ENCODE measurements around the gene STAM2. TPM values are rescaled to one million over a fixed set of nuclear protein-coding genes. Genes with fewer than 3 reads are reported as not detected.

The STAM2 gene
- total RNA-seq, 1 experiment from 2014 or later = 28.1 TPM

DNA sequence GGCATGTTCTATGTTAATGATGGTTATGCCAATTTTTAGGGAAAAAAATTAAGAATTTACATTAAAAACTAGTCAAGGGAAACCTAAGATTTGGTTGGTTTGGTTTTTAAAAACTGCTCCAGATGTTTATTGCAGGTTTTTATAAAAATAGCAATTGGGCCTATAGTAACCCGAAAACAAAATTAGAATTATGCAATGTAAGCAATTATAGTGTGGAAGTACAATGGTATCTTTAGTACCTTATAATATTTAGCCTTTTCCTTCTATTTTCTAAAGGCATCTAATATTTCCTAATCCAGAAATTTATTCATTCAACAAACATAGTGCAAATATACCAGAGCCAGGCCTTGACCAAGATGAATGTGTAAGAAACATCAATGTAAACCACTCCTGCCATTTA, 104.0 kb downstream of the STAM2 start:
- H3K27ac ChIP-seq (ENCODE audit: low read depth, low read length, poor library complexity, severe bottlenecking) = no peak overlapping the region
- H3K36me3 ChIP-seq (ENCODE audit: insufficient read depth, low read length, poor library complexity, severe bottlenecking) = no peaks in the 10 kb centered on the region
- intact Hi-C loops (cut with micrococcal nuclease; ENCODE audit: unreplicated experiment) = no loop called here
- H3K4me3 ChIP-seq (ENCODE audit: low read depth, low read length, poor library complexity, severe bottlenecking) = no peak overlapping the region
- H3K4me1 ChIP-seq (ENCODE audit: insufficient read depth, low read length, poor library complexity, severe bottlenecking) = no peaks in the 10 kb centered on the region
- H3K9me3 ChIP-seq (ENCODE audit: low read depth, low read length, poor library complexity, severe bottlenecking) = no peaks in the 10 kb centered on the region
- H3K27me3 ChIP-seq (replicated peaks; ENCODE audit: insufficient read depth, low read depth, low read length, poor library complexity) = peaks cover 3% of the 10 kb centered on the region
- ChIA-PET POLR2A (ENCODE audit: low non-redundant PET) (no interaction called here), CTCF (no interaction called here)
- TF ChIP-seq, protein P1, sequence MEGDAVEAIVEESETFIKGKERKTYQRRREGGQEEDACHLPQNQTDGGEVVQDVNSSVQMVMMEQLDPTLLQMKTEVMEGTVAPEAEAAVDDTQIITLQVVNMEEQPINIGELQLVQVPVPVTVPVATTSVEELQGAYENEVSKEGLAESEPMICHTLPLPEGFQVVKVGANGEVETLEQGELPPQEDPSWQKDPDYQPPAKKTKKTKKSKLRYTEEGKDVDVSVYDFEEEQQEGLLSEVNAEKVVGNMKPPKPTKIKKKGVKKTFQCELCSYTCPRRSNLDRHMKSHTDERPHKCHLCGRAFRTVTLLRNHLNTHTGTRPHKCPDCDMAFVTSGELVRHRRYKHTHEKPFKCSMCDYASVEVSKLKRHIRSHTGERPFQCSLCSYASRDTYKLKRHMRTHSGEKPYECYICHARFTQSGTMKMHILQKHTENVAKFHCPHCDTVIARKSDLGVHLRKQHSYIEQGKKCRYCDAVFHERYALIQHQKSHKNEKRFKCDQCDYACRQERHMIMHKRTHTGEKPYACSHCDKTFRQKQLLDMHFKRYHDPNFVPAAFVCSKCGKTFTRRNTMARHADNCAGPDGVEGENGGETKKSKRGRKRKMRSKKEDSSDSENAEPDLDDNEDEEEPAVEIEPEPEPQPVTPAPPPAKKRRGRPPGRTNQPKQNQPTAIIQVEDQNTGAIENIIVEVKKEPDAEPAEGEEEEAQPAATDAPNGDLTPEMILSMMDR (conservative IDR thresholded peaks at IDR 0.05; ENCODE audit: low read depth, low read length) = no peak
- TF ChIP-seq EZH2 (IDR thresholded peaks at IDR 0.05; ENCODE audit: borderline replicate concordance, low read depth, low read length, poor library complexity, severe bottlenecking) = no peak
- no peak for DNase-seq (ENCODE audit: low spot score)
- BruUV-seq (replicated peaks) = no TSS peak

DNA sequence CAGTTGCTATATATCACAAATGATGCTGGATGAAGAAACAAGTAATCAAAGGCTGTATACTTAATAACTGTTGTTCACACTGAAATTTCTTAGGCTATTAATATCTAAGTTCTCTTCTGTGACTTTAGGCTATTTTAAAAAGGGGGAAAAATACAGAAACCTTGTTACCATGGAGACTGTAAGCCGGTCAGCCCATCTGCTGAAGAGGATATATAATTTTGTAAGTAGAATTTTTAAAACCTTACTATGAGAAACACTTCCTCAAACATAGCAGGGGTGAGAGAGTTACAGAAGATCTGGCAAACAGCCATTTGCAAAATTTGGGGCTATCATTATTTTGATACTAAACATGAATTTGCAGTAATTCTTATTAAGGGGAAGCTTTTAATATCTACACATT, 104.5 kb downstream of the STAM2 start:
- Histone ChIP-seq H3K9me3 (ENCODE audit: low read depth, low read length, poor library complexity, severe bottlenecking) (no peaks in the 10 kb centered on the region), H3K36me3 (ENCODE audit: insufficient read depth, low read length, poor library complexity, severe bottlenecking) (no peaks in the 10 kb centered on the region), H3K4me3 (ENCODE audit: low read depth, low read length, poor library complexity, severe bottlenecking) (no peak overlapping the region), H3K27me3 (replicated peaks; ENCODE audit: insufficient read depth, low read depth, low read length, poor library complexity) (peaks cover 3% of the 10 kb centered on the region), H3K4me1 (ENCODE audit: insufficient read depth, low read length, poor library complexity, severe bottlenecking) (no peaks in the 10 kb centered on the region), H3K27ac (ENCODE audit: low read depth, low read length, poor library complexity, severe bottlenecking) (no peak overlapping the region)
- no TSS peak for BruUV-seq (replicated peaks)
- DNase-seq (ENCODE audit: low spot score) = no peak
- TF ChIP-seq EZH2 (IDR thresholded peaks at IDR 0.05; ENCODE audit: borderline replicate concordance, low read depth, low read length, poor library complexity, severe bottlenecking) = no peak
- TF ChIP-seq, protein P1 (conservative IDR thresholded peaks at IDR 0.05; ENCODE audit: low read depth, low read length) = no peak
- CTCF ChIA-PET = no interaction called here
- POLR2A ChIA-PET (ENCODE audit: low non-redundant PET) = no interaction called here
- intact Hi-C loops (cut with micrococcal nuclease; ENCODE audit: unreplicated experiment) = no loop called here

DNA sequence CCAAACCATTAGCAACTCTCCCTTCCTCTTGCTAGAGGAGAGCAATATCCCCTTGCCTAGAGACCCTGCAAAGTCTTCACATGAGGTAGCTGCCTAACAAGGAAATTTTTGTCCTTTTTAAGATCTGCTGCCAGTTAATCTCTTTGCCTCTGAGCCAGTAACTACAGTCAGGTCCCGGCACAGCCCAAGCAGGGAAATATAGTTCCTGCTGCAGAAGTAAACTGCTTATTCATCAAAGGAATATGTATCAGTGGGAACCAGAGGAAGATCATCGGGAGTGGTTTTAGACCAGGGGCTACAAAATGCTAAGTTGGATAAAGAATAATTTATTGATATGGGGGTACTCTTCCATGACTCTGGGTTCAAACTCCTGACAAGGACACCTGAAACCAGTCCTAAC, 107.3 kb downstream of the STAM2 start:
- no peaks in the 10 kb centered on the region for H3K36me3 ChIP-seq (ENCODE audit: insufficient read depth, low read length, poor library complexity, severe bottlenecking)
- H3K4me1 ChIP-seq (ENCODE audit: insufficient read depth, low read length, poor library complexity, severe bottlenecking) = no peaks in the 10 kb centered on the region
- H3K27ac ChIP-seq (ENCODE audit: low read depth, low read length, poor library complexity, severe bottlenecking) = no peak overlapping the region
- ChIA-PET POLR2A (ENCODE audit: low non-redundant PET) (no interaction called here), CTCF (no interaction called here)
- H3K4me3 ChIP-seq (ENCODE audit: low read depth, low read length, poor library complexity, severe bottlenecking) = no peak overlapping the region
- TF ChIP-seq, protein P1 (conservative IDR thresholded peaks at IDR 0.05; ENCODE audit: low read depth, low read length) = no peak
- DNase-seq (ENCODE audit: low spot score) = no peak
- no peaks in the 10 kb centered on the region for H3K9me3 ChIP-seq (ENCODE audit: low read depth, low read length, poor library complexity, severe bottlenecking)
- intact Hi-C loops (cut with micrococcal nuclease; ENCODE audit: unreplicated experiment) = no loop called here
- peaks cover 12% of the 10 kb centered on the region for H3K27me3 ChIP-seq (replicated peaks; ENCODE audit: insufficient read depth, low read depth, low read length, poor library complexity)
- BruUV-seq (replicated peaks) = no TSS peak

Data from A673 (cell line).